WTC11 (cell line): ENCODE measurements around the gene FGF22.

Source experiments
- CREM ChIP-seq: sonication (generic); formaldehyde crosslinking; IDR thresholded peaks from 2 replicates; pipeline ENCODE4 v1.8.1; 2022; ENCODE audit warnings: mild to moderate bottlenecking, missing genetic modification reagents, moderate library complexity
- FOXJ3 ChIP-seq: sonication (generic); formaldehyde crosslinking; IDR thresholded peaks from 2 replicates; pipeline ENCODE4 v1.9.0; 2021; ENCODE audit warnings: missing genetic modification reagents, mild to moderate bottlenecking, borderline replicate concordance
- ZBTB43 ChIP-seq: sonication (generic); formaldehyde crosslinking; IDR thresholded peaks from 2 replicates; pipeline ENCODE4 v1.8.1; 2023; ENCODE audit warnings: mild to moderate bottlenecking, missing genetic modification reagents
- TF ChIP-seq, protein P1 (sequence below): fragments of 200-600 bp; IDR thresholded peaks from 2 replicates; pipeline ENCODE4 v1.8.0; 2022; ENCODE audit warnings: antibody characterized with exemption
- TF ChIP-seq, protein P2 (sequence below): fragments of 250-450 bp; sonication (Bioruptor Pico); IDR thresholded peaks from 2 replicates; pipeline ENCODE4 v2.1.2; 2022; ENCODE audit warnings: mild to moderate bottlenecking, moderate library complexity

- TF ChIP-seq, protein P1, sequence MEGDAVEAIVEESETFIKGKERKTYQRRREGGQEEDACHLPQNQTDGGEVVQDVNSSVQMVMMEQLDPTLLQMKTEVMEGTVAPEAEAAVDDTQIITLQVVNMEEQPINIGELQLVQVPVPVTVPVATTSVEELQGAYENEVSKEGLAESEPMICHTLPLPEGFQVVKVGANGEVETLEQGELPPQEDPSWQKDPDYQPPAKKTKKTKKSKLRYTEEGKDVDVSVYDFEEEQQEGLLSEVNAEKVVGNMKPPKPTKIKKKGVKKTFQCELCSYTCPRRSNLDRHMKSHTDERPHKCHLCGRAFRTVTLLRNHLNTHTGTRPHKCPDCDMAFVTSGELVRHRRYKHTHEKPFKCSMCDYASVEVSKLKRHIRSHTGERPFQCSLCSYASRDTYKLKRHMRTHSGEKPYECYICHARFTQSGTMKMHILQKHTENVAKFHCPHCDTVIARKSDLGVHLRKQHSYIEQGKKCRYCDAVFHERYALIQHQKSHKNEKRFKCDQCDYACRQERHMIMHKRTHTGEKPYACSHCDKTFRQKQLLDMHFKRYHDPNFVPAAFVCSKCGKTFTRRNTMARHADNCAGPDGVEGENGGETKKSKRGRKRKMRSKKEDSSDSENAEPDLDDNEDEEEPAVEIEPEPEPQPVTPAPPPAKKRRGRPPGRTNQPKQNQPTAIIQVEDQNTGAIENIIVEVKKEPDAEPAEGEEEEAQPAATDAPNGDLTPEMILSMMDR = no peak
- TF ChIP-seq, protein P2, sequence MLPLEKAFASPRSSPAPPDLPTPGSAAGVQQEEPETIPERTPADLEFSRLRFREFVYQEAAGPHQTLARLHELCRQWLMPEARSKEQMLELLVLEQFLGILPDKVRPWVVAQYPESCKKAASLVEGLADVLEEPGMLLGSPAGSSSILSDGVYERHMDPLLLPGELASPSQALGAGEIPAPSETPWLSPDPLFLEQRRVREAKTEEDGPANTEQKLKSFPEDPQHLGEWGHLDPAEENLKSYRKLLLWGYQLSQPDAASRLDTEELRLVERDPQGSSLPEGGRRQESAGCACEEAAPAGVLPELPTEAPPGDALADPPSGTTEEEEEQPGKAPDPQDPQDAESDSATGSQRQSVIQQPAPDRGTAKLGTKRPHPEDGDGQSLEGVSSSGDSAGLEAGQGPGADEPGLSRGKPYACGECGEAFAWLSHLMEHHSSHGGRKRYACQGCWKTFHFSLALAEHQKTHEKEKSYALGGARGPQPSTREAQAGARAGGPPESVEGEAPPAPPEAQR (CRISPR knock-in tag) = no peak
- TF ChIP-seq FOXJ3 (CRISPR knock-in tag) = no peak
- no peak for TF ChIP-seq CREM (CRISPR knock-in tag)
- no peak for TF ChIP-seq ZBTB43
These were observed 43.1 kb downstream of the FGF22 start for GRCh38 chr19:682678-683320.
